Panc1 (cell line): ENCODE measurements around the gene KIF18B.

Source experiments
- POLR2AphosphoS5 ChIP-seq: IDR thresholded peaks from 2 replicates; pipeline ENCODE4 v1.6.1; 2012; ENCODE audit warnings: mild to moderate bottlenecking, low read depth, low read length, moderate library complexity
- TF ChIP-seq, protein P1 (sequence below): fragments of 450-650 bp; IDR thresholded peaks from 2 replicates; pipeline ENCODE4 v1.5.1; 2017; ENCODE audit warnings: mild to moderate bottlenecking

GRCh38 chr17:44931376-44931775 is 16.2 kb downstream of the KIF18B start:
- TF ChIP-seq, protein P1, sequence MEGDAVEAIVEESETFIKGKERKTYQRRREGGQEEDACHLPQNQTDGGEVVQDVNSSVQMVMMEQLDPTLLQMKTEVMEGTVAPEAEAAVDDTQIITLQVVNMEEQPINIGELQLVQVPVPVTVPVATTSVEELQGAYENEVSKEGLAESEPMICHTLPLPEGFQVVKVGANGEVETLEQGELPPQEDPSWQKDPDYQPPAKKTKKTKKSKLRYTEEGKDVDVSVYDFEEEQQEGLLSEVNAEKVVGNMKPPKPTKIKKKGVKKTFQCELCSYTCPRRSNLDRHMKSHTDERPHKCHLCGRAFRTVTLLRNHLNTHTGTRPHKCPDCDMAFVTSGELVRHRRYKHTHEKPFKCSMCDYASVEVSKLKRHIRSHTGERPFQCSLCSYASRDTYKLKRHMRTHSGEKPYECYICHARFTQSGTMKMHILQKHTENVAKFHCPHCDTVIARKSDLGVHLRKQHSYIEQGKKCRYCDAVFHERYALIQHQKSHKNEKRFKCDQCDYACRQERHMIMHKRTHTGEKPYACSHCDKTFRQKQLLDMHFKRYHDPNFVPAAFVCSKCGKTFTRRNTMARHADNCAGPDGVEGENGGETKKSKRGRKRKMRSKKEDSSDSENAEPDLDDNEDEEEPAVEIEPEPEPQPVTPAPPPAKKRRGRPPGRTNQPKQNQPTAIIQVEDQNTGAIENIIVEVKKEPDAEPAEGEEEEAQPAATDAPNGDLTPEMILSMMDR = no peak
- TF ChIP-seq POLR2AphosphoS5 = no peak
